Measurements from ENCODE around the gene TAS2R60. TPM values are rescaled to one million over a fixed set of nuclear protein-coding genes. Genes with fewer than 3 reads are reported as not detected.

The TAS2R60 gene
- under 1 TPM in 1 of 4 donors, not detected in 3; 0.82 TPM for total RNA-seq

DNA sequence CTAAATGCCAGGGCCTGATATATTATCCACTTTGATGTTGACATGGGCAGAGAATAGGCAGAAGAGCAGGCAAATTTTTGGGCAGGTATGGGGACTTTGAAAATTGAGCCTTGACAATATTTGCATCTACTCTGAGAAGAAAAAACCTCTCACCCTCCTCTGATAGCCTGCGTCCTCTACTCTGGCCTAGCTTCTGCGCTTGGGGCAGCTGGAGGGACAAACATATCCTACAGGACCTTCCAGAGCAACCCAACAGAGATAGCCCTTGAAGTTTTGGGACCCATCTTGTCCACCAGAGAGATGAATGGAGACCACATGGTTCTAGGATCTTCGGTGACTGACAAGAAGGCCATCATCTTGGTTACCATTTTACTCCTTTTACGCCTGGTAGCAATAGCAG is at the start of gene TAS2R60:
TAS2R60 (plus strand) TSS at position 301 of the 400 bp plus-strand sequence; CDS start at position 301, 0 bp downstream.
- TF ChIP-seq, protein P1, sequence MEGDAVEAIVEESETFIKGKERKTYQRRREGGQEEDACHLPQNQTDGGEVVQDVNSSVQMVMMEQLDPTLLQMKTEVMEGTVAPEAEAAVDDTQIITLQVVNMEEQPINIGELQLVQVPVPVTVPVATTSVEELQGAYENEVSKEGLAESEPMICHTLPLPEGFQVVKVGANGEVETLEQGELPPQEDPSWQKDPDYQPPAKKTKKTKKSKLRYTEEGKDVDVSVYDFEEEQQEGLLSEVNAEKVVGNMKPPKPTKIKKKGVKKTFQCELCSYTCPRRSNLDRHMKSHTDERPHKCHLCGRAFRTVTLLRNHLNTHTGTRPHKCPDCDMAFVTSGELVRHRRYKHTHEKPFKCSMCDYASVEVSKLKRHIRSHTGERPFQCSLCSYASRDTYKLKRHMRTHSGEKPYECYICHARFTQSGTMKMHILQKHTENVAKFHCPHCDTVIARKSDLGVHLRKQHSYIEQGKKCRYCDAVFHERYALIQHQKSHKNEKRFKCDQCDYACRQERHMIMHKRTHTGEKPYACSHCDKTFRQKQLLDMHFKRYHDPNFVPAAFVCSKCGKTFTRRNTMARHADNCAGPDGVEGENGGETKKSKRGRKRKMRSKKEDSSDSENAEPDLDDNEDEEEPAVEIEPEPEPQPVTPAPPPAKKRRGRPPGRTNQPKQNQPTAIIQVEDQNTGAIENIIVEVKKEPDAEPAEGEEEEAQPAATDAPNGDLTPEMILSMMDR (IDR thresholded peaks at IDR 0.05; ENCODE audit: low read depth), result no peak

- TF ChIP-seq, protein P1 (IDR thresholded peaks at IDR 0.05; ENCODE audit: low read depth), result no peak
These were observed 49.2 kb upstream of the TAS2R60 start for GRCh38 chr7:143394068-143394467.

DNA sequence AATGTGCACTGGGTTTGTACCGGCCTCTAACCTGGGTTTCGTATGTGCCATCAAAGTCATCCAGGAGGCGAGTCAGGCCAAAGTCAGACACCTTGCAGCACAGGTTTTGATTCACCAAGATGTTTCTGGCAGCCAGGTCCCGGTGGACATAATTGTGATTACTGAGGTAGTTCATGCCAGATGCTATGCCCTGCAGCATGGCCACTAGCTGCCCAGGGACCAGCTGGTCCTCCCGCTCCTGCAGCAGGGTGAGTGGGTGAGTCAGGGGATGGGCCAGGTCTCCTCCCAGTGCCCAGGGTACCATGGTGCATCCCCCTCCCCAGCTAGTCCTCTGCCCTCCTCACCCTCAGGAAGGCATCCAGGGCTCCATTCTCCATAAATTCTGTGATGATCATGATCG is 48.5 kb upstream of the TAS2R60 start:
- TF ChIP-seq, protein P1 (IDR thresholded peaks at IDR 0.05; ENCODE audit: low read depth), result no peak

GRCh38 chr7:143395187-143396149 is 47.8 kb upstream of the TAS2R60 start:
- TF ChIP-seq, protein P1 (IDR thresholded peaks at IDR 0.05; ENCODE audit: low read depth), result no peak

DNA sequence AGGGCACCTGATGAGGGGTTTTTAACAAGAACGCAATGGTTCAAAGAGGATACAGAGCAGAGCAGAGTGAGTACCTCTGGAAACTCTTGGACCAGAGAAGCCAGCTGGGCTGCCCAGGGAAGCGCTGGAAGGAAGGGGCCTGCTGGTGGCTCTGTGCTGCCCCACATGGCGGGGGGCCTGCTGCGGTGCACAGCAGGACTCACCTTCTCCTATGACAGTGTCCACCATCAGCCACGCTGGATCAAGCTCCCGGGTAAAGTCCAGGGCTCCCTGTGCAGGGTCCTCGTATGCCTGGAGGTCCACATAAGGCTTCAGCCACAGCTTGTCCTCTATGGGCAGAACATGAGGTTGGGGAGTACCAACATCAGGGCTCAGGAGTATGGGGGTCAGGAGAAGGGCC is 47.1 kb upstream of the TAS2R60 start:
- TF ChIP-seq, protein P1 (IDR thresholded peaks at IDR 0.05; ENCODE audit: low read depth), result no peak

GRCh38 chr7:143396625-143397556 is 46.4 kb upstream of the TAS2R60 start:
- TF ChIP-seq, protein P1 (IDR thresholded peaks at IDR 0.05; ENCODE audit: low read depth), result no peak

Measured in subcutaneous adipose tissue (tissue), 4 donors.